SW480 (cell line): Measurements from ENCODE around the gene KPTN.

Experiments
- DNase-seq: peaks from one replicate; pipeline ENCODE4 v3.0.0-alpha.2; 2016; ENCODE audit warnings: low spot score

KPTN gene

DNA sequence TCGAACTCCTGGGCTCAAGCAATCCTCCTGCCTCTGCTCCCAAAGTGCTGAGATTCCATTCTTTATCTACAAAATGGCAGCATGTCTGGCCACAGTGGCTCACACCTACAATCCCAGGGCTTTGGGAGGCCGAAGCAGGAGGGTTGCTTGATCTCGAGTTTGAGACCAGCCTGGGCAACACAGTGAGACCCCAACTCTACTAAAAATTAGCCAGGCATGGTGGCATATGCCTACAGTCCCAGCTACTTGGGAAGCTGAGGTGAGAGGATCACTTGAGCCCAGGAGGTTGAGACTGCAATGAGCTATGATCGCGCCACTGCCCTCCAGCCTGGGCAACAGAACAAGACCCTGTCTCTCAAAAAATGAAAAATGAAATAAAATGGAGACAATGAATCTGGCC, 24.7 kb upstream of the KPTN start:
- DNase-seq = no peak

DNA sequence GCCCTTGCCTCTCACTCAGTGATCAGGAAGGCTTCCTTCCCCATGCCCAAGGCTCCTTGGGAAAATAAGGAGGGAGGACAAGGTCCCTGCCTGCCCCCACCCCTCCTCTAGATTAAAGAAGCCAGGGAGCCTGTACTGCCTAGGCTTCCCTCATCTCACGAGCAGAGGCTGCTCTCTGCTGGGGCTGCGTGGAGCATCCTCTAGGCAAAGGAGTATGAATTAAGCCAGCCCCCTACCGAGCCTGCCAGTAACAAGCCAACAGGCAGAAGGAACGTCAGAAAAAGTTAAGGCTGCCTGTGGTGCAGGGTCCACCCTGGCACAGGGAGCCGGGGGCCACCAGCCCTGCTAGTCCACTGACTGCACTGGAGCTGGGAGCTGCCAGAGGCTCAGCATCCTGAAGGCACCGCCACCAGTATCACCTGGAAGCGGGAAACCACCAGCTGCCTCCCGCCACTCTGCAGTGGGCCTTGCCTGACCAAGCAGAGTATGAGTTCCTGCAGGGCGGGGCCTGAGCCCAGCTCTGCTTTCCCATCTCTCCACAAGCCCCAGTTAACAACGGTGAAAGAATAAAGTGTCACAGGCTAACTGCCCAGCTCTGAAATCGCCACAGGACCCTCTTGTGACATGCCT, 24.0 kb upstream of the KPTN start:
- DNase-seq = no peak

DNA sequence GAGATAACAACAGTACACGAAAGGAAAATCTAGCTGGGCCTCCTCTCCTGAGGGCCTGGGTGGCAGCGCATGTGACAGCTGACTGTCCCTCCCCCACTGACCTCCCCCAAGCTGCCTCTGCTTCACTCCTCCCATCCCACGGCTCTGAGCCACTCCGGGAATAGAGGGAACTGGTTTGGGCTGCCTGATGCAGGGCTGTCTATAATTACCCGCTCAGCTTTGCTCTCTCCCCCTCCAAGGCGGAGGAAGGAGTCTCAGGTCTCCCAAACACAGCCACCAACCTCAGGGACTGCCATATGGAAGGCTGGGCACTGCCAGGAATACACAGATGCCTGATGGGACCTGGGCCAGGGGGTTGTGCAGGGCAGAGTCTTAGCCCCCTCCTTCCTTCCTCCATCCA, 23.0 kb upstream of the KPTN start:
- no peak for DNase-seq

DNA sequence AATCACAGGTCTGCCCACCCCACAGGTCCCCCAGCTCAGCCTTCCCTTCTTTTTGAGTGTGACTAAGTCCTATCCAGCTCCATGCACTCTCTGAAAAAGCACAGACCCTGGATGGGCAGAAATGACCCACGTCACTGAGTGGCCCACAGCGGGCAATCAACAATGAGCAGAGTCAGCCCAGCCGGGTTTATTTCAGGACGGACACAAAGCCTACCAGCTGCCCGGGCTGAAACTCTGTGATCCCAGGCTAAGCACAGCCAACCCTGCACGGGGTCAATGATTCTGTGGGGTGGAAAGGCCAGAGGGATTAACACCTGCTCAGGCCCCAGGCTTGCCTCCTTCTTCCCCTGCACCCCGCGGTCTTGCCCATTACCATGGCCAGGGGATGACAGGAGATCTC, 22.4 kb upstream of the KPTN start:
- DNase-seq = no peak

DNA sequence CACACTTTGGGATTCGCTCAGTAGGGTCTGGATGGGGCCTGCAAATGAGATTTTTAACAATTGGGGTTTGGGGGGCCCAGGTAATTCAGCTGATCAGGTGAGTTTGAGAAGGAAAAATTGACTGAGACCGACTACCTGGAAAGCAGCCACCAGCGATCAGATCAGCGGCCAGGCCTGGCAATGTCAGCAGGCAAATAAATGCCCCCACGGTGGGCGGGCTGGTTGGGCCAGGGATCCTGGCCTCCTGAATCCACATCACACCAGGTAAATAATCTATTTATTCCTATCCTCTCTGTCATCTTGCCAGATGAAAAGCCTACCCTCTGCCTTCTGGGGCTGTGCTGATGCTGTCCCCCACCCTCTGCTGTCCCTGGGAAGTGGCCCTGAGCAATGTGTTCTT, 21.5 kb upstream of the KPTN start:
- no peak for DNase-seq

DNA sequence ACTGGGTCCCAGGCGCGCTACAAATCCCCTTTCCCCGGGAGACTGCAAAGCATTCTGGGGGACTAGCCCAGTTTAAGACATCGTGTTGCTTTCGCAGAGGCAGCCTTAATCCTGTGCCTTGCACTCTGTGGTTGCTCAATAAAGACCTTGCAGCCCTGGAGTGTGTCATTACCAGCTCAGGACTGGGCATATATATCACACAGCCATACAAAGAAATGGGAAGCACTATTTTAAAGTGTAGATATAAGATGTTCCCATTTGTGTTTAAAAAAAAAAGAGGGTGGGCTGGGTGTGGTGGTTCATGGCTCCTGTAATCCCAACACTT, 19.8 kb upstream of the KPTN start:
- DNase-seq = no peak

DNA sequence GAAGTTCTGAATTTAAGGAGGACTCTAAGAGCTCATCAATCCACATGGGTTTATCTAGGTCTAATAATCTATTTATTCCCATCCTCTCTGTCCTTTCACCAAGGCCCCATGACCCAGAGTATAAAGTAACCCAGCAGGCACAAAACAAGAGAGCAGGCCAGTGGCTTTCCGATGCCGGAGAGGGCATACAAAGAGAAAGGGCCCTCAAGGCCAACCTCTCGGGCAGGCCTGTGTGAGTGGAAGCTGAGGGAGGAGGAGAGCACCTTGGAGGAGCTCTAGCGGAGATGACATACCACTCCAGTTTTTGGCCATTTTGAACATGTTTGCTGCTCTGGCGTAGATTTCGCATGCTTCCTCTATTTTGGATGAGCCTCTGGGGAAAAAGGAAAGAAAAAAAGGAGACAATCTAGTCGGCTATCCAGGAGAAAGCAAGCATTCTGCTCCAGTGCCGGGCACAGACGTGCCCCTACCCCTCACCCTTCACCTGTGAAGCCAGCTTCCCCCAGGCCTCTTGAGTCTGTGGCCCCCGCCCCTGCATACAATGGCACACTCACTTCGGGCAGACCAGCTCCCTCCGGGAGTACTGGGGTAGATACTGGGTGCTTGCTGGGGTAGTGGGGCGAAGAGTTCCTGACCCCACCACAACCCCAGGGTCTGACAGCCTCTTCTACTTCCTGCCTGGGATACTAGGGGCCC, 19.3 kb upstream of the KPTN start:
- no peak for DNase-seq

DNA sequence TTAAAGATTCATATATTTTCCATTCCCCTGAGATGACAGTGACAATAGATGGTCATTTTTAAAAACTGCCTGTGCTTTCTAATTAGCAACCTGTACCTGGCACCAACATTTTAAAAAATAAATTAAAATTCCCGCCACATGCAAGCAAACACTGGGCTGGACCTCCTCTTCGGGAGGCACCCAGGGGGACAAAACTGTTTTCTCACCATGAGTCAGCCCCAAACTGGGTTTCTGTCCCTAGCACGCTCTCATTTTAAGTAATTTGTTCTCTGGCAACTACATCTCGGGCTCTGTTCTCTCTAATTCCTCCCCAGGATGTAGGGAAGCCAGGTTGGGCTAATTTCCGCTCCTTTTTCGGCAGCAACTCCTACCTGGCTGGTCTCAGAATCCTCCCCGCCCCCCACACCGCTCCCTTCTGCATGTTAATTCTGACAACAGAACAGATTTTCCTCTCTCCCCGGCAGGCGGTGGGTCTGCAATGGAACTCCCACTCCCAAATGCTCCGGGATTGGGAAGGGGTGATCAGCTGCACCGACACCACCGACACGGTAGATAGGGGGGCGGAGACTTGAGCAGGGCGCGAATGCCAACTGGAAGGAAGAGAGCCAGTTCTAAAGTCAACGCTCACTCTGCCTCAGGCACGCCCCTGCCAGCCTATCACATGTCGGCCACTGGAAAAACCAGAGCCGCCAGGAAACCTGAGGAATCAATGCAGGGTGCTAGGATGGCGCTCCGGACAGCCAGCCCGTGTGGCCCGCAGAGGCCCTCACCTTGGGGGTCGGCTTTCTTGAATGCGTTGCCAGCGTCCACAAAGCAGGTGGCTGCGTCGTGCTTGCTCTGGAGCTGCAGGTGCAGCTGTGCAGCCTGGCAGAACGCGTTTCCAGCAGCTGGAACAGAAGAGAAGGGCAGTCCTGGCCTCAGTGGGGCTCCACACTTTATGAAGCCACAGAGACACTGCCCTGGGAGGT, 16.1 kb upstream of the KPTN start:
- DNase-seq = no peak

DNA sequence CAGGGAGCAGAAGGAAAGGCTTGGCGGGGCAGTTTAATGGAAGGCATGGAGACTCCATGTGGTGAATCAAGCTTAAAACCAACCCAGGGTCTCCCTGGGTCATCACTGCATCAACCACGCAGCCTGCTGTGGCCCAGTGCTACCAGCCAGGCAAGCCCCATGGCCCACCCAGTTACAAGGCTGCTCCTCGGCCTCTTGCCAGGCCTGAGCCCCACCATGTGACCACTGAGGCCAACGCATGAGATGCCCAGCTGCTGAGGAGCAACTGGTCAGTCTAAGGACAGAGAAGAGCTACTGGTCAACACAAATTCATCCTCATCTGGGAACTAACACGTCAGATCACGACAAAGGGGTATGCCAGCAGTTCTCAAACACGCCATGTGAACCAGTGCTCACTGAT, 15.4 kb upstream of the KPTN start:
- no peak for DNase-seq

DNA sequence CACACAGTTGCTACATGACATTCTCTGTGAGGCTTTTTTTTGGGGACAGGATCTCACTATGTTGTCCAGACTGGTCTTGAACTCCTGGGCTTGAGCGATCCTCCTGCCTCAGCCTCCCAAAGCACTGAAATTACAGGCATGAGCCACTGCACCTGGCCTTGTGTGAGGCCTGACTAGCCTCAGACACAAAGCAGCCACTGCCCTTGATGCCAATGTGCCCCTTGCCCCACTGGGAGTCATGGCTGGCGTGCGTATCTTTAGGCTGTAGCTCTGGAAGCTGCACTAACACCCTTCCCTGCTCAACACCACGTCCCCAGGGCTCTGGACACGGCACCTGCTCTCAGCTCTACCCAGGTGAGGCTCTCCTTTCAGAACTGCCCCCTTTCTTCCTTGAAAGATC, 14.5 kb upstream of the KPTN start:
- no peak for DNase-seq

DNA sequence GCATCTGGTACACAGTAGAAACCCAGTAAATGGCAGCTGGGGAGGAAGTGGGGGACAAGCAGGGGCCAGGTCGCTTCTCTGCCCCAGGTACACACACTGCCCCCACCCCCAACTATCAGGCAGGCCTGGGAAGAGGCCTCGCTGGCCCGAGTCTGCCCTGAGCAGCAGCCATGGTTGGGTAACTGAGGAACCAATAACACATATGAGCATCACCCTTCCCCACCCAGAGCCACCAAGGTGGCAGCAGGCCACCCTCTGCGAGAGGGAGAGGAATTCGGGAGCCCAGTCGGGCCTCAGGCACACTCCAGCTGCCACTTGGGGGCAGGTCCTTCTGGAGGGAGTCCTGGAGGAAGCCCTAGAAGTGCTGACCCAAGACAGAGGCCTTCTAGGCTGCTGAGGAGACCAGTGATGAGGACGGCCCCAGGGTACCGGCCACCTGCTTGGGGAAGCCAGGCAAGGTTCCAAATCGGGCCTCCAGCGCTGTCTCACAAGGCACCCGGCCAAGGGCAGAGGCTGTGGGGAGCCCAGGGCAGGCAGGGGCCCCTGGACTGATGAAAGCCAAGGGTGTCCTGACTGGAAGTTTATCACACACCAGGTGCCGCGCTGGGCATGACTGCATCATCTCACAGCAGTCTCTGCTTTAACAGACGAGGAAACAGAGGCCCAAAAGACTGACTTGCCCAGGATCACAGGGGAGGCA, 14.0 kb upstream of the KPTN start:
- DNase-seq = no peak

DNA sequence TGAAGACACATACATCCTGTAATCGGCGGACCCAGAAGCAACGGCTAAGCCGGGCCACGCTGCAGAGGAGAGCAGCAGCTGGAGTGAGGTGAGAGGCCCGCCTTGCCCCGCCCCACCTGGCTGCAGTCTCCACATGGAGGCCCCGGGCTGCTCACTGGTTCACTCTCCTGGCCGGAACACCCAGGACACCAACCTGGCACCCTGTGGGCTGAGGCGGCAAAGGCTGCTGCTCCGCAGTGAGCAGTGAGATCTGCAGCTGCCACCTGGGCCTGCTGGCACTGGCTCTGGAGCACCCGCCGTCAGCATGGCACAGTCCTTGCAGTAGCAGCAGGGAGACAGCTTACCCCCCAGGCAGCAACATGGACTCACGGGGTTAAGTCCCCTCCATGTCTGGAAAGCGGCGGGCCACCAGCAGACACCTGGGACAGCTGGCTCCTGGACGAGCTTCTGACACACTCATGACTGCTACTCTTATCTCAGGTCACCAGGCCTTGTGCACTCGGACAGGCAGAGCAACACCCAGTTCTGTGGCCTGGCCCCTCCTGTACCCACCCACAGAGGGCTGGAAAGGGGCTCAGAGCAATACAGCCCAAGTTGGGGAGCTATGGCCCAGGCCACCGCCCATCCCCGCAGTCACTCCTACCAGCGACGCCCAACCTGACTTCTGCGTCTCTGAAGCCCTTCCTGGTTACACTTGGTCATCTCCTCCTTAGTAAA, 13.2 kb upstream of the KPTN start:
- DNase-seq = no peak

DNA sequence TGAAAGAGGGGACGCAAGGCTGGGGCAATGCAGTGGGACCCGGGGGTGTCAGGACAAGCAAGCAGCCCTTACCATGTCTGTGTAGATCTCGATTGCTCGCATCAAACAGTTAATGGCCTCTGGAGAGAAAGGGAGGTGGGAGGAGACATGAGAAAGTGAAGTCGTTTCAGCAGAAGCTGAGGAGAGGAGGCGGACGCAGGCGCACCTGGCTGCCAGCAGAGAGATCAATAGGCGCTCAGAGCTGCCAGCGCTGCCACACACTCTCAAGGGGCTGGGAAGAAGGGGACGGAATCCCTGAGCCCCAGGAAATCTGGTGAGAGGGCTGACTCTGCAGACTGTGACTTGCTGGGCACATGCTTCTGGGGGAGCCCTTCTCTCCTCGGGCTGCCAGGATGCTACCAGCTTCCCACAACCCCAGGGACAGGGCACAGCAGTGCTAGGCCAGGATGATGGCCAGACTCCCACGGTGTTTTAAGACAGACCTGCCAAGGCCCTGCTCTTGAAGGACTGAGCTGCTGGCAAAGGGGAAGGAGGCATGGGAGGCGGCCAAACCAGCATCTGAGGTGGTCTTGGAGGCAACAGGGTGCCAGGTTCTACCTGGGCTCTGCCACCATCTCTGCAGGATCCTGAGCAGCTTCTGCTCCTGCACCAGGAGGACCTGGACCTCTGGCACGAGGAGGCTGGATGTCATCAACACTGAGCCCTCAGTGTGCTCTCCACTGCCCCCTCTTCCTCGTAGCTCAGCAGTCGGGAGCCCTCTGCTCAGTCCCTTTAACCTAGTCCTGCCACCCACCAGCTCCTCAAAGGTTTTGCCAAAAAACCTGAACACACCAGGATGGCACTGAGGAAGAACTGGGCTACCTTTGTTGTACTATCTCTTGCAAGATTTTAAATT, 11.7 kb upstream of the KPTN start:
- DNase-seq = no peak

DNA sequence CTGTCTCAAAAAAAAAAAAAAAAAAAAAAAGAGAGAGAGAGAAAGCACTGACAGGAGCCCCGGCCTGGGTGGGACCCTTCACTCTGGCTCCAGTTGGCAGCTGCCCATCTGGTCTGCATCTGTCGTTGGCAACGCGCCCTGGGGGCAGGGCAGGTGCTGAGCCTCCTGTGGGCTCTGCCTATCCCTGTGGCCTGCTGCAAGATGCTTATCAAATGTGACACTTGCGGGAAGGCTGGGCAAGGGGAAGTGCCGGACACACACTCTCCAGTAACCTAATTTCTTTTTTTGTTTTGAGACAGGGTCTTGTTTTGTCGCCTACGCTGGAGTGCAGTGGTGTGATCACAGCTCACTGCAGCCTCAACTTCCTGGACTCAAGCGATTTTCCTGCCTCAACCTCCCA, 10.7 kb upstream of the KPTN start:
- no peak for DNase-seq

DNA sequence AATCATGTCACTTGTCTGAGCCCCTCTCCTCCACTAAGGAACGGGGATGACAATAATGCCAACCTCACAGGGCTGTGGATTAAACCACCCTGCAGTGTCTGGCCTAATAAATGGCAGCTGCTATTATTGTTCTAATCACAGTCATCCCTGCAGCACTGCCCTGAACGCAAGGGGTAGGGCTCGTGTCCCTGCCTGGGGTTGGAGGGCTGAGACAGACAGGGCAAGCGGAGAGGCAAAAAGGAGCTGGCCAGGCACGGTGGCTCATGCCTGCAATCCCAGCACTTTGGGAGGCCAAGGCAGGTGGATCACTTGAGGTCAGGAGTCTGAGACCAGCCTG, 10.2 kb upstream of the KPTN start:
- DNase-seq = no peak

DNA sequence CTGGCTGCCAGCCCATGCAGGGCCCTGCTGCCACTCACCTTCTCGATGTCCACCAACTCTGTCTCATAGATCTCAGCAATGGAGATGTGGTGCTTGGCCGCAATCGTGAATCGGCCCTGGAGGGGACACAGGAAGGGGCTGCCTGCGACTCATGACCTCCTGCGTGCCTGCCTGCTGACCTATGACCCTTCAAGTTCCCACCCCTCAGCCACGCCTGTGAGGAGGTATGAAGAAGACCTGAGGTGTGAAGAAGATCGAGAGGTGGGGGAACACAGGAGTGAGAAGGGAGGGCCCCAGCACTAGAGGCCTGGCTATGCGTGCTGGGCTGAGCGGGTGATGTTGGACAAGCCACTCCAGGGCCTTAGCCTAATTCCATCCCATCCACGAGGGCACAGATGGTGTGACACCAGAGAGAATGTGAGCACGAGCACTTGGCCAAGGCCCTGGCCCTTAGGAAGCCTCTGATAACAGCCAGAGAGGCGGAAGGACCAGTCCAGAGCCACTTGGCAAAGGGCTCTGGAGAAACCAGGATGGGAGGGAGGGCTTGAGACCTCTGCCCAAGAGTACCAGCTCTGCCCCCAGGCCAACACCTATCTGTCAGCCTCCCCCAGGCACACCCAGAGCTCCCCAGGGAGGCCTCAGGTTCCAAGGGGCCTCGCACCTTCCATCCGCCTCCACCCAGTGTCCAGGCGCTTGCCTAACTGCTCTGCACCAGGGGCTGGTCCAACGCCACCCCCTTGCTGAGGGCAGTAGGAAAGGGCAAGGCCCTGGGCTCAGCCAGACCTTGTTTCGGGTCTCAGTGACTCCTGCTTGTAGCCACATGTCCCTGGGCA, 9.6 kb upstream of the KPTN start:
- no peak for DNase-seq

DNA sequence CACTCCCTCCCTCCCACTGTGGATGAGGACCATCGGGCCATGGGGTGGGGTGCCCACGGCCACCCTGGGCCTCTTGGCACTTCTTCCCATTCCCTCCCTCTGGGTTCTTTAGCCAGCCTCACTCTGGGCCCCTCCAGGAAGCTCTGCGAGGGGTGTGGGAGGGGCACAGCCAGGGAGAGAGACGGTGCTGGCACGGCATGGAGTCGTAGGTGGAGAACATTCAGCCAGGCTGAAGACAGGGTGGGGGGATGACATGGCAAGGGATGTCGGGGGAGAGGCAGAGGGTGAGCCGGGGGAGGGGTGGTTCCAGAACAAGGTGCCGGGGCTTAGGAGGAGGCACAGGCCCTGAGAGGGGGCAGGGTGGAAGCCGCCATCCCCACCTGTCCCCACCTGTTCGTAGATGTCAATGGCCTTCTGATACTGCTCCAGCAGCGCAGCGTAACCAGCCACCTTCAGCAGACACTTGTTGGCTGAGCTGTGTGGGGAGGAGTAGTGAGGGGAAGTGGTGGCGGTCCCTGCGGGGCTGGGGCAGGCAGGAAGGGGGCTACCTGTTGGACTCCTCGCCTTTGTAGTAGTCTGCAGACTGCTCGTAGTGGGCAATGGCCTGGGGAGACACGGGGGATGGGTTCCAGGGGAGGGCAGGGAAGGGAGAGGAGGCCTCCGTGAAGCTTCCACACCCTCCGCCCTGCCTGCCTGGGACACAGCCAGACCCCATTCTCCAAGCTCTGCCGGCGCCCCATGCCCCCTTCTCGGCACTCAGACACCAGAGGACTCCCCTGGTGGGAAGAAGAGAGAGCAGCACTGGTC, 8.8 kb upstream of the KPTN start:
- DNase-seq = no peak

DNA sequence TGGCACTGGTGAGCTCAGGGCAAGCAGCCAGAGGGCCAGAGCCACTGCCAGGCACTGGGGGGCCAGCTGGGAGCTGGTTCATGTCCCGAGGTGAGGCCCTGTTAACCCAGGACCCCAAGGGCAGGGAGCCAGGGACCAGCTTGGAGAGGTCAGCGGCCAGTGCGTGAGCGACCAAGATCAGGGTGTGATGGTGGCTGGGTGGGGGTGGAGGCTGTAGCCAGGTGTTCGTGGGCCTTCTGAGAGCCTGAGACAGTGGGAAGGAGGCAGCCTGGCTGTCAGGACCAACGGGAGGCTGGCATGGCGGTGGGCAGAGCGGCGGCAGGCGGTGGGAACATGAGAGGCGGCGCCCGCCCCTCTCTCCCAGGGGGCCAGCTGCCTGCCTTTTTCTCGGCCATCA, 8.1 kb upstream of the KPTN start:
- no peak for DNase-seq
